NAMALWA (cell line): ENCODE results near the gene FBXL16.
"Not testable (repeated sequence)": the region's sequence is repeated elsewhere in the genome, so short reads cannot be mapped to it uniquely, and the experiment has no call there.

ENCODE experiments used
- DNase-seq: peaks from one replicate; pipeline ENCODE4 v3.0.0-alpha.2; 2015; ENCODE audit warnings: low spot score

The FBXL16 gene

DNA sequence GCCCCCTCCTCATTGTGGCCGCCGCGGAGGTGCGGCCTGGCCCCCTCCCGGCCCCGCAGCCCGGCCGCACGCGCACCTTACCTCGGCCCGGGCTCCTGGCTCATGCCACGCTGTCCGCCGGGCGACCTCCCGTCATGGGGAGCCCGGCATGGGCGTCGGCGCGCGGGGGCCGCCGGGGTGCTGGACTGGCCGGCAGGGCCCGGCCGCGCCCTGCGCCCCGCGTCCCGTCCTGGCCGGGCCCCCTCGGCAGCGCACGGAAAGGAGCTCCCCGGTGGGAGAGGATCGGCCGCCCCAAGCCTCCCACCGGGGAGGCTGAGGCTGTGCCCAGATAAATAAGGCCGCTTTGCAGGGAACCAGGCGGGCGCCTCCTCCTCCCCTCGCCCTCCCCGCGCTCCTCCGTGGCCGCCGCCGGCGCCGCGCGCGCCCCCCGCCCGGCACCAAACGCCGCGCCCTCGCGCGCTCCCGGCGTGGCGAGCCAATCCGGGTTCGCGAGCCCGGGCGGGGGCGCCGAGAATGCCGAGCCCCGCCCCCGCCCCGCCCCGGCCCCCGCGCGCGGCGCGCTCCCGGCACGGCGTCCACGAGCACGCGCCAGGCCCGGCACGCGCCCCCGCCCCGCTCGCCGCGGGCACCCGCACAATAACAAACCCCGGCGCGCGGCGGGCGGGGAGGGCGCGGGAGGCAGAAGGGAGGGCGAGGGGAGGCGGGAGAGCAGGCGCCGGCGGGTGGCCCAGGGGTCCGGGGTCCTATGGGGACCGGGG lies at the start of gene FBXL16:
Gene FBXL16, minus strand, starts transcription at position 371 of the 758 bp plus-strand sequence. CDS start 8,396 bp downstream, outside the sequence.
- DNase-seq: no peak

- no peak for DNase-seq
Observed at GRCh38 chr16:754656-755055, 49.1 kb upstream of the FBXL16 start.

GRCh38 chr16:754121-754607 lies 48.6 kb upstream of the FBXL16 start:
- DNase-seq: not testable (repeated sequence)

DNA sequence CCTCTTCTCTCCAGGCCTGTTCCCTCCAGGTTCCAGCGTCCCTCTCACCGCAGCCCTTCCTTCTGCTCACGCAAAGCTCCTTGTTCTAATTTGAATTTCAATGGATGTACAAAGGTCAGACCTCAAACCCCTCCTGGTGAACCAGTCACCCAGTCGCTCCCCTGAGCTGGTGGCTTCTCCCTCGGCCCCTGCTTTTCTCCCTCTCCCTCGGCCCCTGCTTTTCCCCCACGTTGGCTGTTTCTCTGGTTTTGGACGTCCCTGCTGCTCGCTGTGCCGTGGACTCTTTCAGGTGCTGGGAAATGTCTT lies 46.4 kb upstream of the FBXL16 start:
- no peak for DNase-seq

DNA sequence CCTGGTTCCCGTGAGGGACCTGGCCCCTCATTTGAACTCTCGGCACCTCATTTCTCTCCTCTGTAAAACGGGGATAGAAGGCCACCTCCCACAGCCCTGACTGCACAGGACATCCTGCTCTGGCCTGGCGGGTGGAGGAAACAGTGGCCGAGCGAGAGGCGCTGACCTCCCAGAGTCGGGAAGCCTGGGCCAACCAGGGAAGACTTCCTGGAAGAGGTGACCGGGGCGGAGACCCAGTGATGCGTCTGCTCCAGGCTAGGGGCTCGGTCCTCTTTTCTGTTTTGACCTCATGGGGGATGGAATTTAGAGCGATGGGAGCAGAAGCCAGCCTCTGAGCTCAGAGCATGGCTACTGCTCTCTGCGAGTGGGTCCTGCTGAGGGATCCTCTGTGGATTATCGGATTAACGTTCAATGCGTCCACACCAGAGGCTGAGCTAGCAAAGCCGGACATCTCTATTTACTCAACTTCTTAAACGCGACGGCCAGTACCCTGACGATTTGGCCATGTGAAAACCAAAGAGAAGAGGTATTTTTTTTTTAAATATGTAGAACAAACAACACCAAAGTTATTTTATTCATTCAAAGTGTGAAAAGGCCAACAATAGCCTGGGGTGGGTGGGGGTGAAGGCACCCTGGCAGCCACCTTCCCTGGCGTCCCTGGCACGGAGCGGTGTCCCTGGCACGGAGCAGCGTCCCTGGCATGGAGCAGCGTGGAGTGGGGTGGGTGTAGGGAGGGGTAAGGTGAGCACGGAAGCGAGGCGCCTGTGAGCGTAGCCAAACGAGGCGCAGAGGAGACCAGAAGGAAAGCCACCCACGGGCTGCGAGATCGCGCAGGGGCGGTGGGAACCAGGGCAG lies 45.8 kb upstream of the FBXL16 start:
- DNase-seq: no peak

DNA sequence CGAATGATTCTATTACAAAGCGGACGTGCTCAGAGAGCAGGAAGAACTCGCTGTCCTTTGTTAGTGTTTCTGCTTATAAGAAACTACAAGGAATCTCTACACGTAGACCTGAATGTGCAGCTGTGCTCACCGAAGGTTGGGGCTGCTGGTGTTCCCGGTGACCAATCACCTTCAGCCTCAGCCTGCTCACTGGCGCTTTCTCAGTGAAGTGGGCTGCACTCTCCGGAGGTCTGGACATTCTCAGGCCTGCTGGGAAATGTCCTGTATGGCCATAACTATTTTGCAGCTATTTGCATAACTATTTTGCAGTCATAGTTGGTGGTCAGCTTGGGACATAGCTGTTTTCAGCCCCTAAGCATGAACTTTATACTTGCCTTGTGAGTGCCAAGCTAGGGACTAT lies 44.9 kb upstream of the FBXL16 start:
- no peak for DNase-seq

GRCh38 chr16:749010-749409 lies 43.4 kb upstream of the FBXL16 start:
- DNase-seq: no peak

DNA sequence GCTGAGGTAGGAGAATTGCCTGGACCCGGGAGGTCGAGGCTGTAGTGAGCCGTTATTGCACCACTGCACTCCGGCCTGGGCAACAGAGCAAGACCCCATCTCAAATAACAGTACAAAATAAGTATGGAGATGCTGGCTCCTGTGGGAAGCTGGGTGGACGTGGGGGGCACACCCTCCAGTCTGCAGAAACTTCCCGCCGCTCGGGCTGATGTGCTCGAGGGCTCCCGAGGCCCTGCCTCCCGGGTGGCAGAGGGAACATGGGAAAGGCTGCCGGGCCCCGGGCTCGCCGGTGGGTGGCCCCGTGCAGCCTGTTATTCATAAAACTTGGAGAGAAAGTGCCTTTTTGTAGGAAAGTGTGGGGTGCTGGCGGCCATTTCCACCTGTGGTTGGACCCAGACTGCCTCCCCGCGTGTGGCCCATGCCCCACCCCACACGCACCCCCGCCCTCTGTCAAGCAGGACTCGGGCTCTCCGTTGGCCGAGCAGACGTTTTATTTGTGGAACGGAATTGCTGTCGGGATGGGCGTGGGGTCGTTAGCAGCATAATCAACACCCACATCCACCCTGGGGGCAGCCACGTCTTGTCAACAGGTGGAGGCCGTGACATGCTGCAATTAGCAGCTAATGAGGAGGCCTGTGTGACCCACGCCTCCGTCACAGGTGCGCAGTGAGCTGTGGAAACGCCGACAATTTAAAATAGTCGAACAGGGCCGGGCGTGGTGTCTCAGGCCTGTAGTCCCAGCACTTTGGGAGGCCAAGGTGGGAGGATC lies 42.6 kb upstream of the FBXL16 start:
- DNase-seq: no peak

GRCh38 chr16:746637-747036 lies 41.0 kb upstream of the FBXL16 start:
- no peak for DNase-seq

DNA sequence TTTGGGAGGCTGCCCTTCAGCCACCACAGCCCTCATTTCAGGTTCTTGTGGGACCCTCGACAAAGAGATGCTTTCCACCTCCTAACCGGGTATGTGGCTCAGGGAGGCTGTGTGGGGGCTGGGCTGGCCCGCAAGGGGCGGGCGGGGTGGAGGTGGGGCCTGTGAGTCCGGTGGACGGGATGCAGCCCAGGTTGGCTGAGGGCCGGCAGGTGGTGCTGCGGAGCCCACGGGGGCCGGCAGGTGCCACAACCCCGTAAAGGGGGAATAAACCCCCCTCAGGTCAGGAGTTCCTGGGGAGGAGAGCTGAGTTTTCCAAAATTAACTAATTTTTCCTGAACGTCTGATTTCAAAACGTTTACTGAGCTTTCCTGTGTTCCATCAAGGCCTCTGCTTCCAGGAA lies 40.1 kb upstream of the FBXL16 start:
- DNase-seq: peak; percentile 56

DNA sequence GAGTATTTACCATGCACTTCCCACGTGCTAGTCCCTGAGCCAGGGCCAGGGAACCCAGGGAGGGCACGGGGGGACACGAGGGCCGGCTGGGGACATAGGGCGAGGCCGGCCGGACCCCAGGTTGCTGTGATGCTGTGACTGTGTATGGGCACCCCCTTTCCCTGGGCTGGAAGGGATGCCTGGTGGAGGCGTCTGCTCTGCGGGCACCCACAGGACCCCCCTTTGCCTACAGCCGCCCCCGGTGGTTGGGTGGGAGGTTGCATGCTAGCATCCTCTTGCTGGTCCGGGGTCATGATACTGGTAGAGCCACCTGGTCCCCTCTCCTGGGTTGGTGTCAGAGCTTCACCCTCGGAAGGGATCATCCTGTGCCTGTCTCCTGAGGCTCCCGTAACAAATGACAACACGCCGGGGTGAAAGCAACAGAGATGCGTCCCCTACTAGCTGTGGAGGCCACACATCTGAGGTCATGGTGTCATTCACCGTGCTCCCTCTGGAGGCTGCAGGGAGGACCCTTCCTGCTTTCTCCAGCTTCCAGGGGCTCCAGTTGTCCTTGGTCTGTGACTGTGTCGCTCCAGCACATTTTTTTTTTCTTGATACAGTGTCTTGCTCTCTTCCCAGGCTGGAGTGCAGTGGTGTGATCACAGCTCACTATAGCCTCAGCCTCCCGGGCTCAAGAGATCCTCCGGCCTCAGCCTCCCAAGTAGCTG lies 38.3 kb upstream of the FBXL16 start:
- DNase-seq: peak; percentile 59

DNA sequence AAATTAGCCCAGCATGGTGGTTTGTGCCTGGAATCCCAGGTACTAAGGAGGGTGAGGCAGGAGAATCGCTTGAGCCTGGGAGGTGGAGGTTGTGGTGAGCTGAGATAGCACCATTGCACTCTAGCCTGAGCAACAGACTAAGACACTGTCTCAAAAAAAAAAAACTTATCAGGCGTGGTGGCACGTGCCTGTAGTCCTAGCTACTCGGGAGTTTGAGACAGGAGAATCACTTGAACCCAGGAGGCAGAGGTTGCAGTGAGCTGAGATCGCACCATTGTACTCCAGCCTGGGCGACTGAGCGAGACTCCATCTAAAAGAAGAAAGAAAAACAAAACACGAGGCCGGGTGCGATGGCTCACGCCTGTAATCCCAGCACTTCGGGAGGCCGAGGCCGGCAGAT lies 37.3 kb upstream of the FBXL16 start:
- not testable (repeated sequence) for DNase-seq

DNA sequence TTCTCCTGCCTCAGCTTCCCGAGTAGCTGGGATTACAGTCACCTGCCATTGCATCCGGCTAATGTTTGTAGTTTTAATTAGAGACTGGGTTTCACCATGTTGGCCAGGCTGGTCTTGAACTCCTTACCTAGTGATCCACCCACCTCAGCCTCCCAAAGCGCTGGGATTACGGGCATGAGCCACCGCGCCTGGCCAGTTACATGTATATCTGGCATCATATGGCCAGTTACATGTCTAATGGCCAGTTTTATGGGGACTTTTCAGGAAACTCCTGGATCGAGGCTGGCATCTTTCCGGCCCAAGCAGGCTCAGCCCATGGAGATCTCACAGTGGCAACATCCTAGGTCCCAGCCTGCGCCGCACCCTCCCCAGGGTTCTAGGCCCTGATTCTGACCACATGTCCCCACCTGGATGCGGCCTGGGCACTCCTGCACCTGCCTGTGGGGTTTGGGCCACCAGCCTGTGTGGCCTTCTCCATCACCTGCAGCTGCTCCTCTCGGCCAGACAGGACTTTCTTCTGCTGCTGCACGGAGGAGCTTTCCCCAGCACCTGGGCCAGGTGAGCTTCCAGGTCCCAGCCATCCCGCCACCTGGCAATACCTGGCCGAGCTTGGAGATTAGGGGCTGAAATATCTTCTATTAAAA lies 36.5 kb upstream of the FBXL16 start:
- DNase-seq: no peak

DNA sequence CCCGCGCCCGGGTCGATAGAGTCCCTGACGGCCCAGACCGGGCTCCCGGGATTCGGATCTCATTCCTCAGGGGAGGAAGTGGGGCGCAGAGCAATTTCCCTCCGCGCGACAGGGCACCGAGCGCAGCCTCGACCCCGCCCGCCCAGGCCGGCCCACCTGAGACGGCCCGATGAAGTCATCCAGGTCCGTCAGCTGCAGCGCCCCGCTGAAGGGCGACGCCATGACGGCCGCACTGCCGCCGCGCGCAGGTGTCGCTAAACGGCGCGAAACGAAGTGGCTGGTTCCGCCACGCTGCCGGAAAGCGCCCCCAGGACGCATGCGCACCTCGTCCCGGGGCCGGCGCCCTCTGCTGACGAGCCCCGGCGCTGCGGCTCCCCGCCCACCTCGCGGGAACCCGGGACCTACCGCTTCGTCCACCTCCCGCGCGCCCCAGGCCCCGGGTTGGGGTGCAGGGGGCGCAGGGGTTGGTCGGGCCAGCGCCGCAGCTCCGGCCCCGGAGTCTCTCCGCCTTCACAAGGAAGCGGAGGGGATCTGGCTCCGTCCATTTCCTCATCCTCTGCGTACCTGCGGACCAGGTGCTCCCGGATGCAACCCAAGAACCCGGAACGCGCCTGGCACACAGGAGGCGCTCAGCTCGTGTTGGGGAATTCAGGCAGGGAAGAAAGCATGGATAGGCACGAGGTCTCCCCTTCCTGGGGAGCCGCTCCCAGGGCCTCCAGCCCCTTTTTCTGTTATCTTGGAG lies 35.3 kb upstream of the FBXL16 start, which contains the start of gene CIAO3:
Gene CIAO3, minus strand, starts transcription at position 234 of the 742 bp plus-strand sequence. Its CDS starts 12 bp downstream, at position 222.
- peak; percentile 93 for DNase-seq

DNA sequence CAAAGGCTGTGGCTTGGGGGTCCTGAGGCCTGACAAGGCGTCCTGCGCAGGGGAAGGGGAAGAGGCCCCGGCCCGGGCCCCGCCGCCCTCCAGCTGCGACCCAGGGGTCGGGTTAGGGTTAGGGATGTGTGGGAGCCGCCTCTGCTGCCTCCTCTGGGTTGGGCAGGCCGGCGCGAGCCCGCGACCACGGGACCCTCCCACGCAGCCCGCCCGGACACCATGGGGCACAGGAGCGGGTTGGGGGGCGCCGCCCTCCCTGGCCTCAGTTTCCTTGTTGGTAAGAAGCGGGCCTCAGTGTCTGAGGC lies 34.8 kb upstream of the FBXL16 start:
- no peak for DNase-seq

GRCh38 chr16:739560-740458 lies 34.2 kb upstream of the FBXL16 start:
- DNase-seq: no peak

- no peak for DNase-seq
Observed at GRCh38 chr16:736936-737481, 31.4 kb upstream of the FBXL16 start.

GRCh38 chr16:735982-736453 lies 30.4 kb upstream of the FBXL16 start:
- no peak for DNase-seq
